22Rv1 (cell line): ENCODE results near the gene PDE4B.

ENCODE experiments used
- ZFX ChIP-seq: fragments of 450-650 bp; IDR thresholded peaks from 2 replicates; pipeline ENCODE4 v1.6.1; 2017; ENCODE audit warnings: antibody characterized with exemption, borderline replicate concordance
- TF ChIP-seq, protein P1 (sequence below): fragments of 450-650 bp; IDR thresholded peaks from 2 replicates; pipeline ENCODE4 v1.5.1; 2017; ENCODE audit warnings: mild to moderate bottlenecking

DNA sequence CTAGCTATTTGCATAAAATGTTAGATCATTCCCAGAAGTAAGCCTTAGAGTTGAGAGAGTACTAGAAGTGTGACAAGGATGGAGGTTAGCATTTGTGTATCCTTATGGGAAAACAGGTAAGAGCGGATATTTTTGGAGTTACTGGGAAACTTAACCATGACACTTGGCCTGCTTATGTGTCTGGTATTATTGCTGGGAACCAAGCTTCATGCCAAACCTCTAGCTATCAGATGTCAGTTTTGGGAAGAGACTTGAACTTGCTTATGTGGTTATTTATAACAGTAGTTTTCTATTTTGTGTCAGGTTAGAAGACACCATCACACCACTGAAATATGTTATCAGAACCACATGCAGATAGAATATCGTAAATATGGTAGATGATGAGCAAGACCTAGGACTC is 511.0 kb downstream of the PDE4B start:
- TF ChIP-seq, protein P1, sequence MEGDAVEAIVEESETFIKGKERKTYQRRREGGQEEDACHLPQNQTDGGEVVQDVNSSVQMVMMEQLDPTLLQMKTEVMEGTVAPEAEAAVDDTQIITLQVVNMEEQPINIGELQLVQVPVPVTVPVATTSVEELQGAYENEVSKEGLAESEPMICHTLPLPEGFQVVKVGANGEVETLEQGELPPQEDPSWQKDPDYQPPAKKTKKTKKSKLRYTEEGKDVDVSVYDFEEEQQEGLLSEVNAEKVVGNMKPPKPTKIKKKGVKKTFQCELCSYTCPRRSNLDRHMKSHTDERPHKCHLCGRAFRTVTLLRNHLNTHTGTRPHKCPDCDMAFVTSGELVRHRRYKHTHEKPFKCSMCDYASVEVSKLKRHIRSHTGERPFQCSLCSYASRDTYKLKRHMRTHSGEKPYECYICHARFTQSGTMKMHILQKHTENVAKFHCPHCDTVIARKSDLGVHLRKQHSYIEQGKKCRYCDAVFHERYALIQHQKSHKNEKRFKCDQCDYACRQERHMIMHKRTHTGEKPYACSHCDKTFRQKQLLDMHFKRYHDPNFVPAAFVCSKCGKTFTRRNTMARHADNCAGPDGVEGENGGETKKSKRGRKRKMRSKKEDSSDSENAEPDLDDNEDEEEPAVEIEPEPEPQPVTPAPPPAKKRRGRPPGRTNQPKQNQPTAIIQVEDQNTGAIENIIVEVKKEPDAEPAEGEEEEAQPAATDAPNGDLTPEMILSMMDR = no peak
- TF ChIP-seq ZFX = no peak
